H9 (cell line): ENCODE results near the gene C4orf36. TPM values are rescaled to one million over a fixed set of nuclear protein-coding genes. Genes with fewer than 3 reads are reported as not detected.

ENCODE experiments used
- DNase-seq: peaks from one replicate; pipeline ENCODE4 v3.0.0-alpha.2; 2017
- H2AFZ ChIP-seq: one replicate; pipeline ENCODE4 v1.6.1; 2013; ENCODE audit warnings: mild to moderate bottlenecking, low read length, control low read depth, moderate library complexity
- H2AK5ac ChIP-seq: 2 replicates; pipeline ENCODE4 v1.6.1; 2013; ENCODE audit warnings: low read length, control low read depth, mixed read lengths; ENCODE audit not compliant: insufficient read length
- H2BK120ac ChIP-seq: one replicate; pipeline ENCODE4 v1.6.1; 2013; ENCODE audit warnings: low read depth, mild to moderate bottlenecking, low read length, control low read depth, inconsistent platforms; ENCODE audit not compliant: poor library complexity, severe bottlenecking
- H2BK12ac ChIP-seq: 2 replicates; pipeline ENCODE4 v1.6.1; 2013; ENCODE audit warnings: low read length, control low read depth, mixed read lengths, low read depth; ENCODE audit not compliant: insufficient read length
- H2BK15ac ChIP-seq: 2 replicates; pipeline ENCODE4 v1.6.1; 2013; ENCODE audit warnings: low read depth, low read length, control low read depth
- H2BK20ac ChIP-seq: one replicate; pipeline ENCODE4 v1.6.1; 2013; ENCODE audit warnings: low read depth, mild to moderate bottlenecking, low read length, control low read depth, inconsistent platforms; ENCODE audit not compliant: poor library complexity, severe bottlenecking
- H2BK5ac ChIP-seq: 2 replicates; pipeline ENCODE4 v1.6.1; 2013; ENCODE audit warnings: low read length, control low read depth, mixed read lengths; ENCODE audit not compliant: insufficient read length
- H3K14ac ChIP-seq: 2 replicates; pipeline ENCODE4 v1.6.1; 2013; ENCODE audit warnings: low read length, control low read depth; ENCODE audit not compliant: insufficient read depth
- H3K18ac ChIP-seq: 2 replicates; pipeline ENCODE4 v1.6.1; 2013; ENCODE audit warnings: low read depth, mild to moderate bottlenecking, mixed read lengths, low read length, control low read depth; ENCODE audit not compliant: insufficient read length
- H3K23ac ChIP-seq: 2 replicates; pipeline ENCODE4 v1.6.1; 2013; ENCODE audit warnings: low read length, control low read depth, mixed read lengths, low read depth; ENCODE audit not compliant: insufficient read length
- H3K23me2 ChIP-seq: 2 replicates; pipeline ENCODE4 v1.6.1; 2013; ENCODE audit warnings: low read depth, mild to moderate bottlenecking, mixed read lengths, low read length, control low read depth; ENCODE audit not compliant: insufficient read length, poor library complexity, severe bottlenecking
- H3K27ac ChIP-seq: 2 replicates; pipeline ENCODE4 v1.5.1; 2013; ENCODE audit warnings: low read length, control low read depth, mixed read lengths, low read depth; ENCODE audit not compliant: insufficient read length
- H3K27me3 ChIP-seq: 2 replicates; pipeline ENCODE4 v1.6.1; 2013; ENCODE audit warnings: low read length, control low read depth, inconsistent platforms; ENCODE audit not compliant: insufficient read depth
- H3K4ac ChIP-seq: 2 replicates; pipeline ENCODE4 v1.6.1; 2013; ENCODE audit warnings: low read depth, mild to moderate bottlenecking, control low read depth, inconsistent platforms, low read length, moderate library complexity
- H3K4me1 ChIP-seq: 2 replicates; pipeline ENCODE4 v1.6.1; 2013; ENCODE audit warnings: low read length, control low read depth, inconsistent platforms; ENCODE audit not compliant: insufficient read depth
- H3K4me2 ChIP-seq: 2 replicates; pipeline ENCODE4 v1.6.1; 2013; ENCODE audit warnings: low read length, control low read depth, mixed read lengths; ENCODE audit not compliant: insufficient read length, insufficient read depth
- H3K56ac ChIP-seq: 2 replicates; pipeline ENCODE4 v1.6.1; 2013; ENCODE audit warnings: low read depth, mild to moderate bottlenecking, mixed read lengths, low read length, control low read depth; ENCODE audit not compliant: insufficient read length
- H3K79me1 ChIP-seq: 2 replicates; pipeline ENCODE4 v1.6.1; 2013; ENCODE audit warnings: low read depth, mild to moderate bottlenecking, moderate library complexity, low read length, control low read depth, inconsistent platforms; ENCODE audit not compliant: insufficient read depth, poor library complexity, severe bottlenecking
- H3K79me2 ChIP-seq: 2 replicates; pipeline ENCODE4 v1.6.1; 2013; ENCODE audit warnings: low read length, control low read depth, inconsistent platforms; ENCODE audit not compliant: insufficient read depth
- H3K9ac ChIP-seq: 2 replicates; pipeline ENCODE4 v1.6.1; 2013; ENCODE audit warnings: low read length, control low read depth, mixed read lengths; ENCODE audit not compliant: insufficient read length; ENCODE audit errors: extremely low read depth
- H3K9me3 ChIP-seq: one replicate; pipeline ENCODE4 v1.6.1; 2013; ENCODE audit warnings: low read depth, low read length, inconsistent platforms; ENCODE audit not compliant: control insufficient read depth
- H3T11ph ChIP-seq: one replicate; pipeline ENCODE4 v1.6.1; 2013; ENCODE audit warnings: mild to moderate bottlenecking, low read length, control low read depth, inconsistent platforms
- H4K20me1 ChIP-seq: one replicate; pipeline ENCODE4 v1.6.1; 2013; ENCODE audit not compliant: control insufficient read depth, insufficient read length, insufficient read depth
- H4K5ac ChIP-seq: 2 replicates; pipeline ENCODE4 v1.6.1; 2013; ENCODE audit warnings: low read depth, mild to moderate bottlenecking, mixed read lengths, low read length, control low read depth; ENCODE audit not compliant: insufficient read length
- H4K8ac ChIP-seq: replicated peaks from 2 replicates; pipeline ENCODE4 v1.6.1; 2013; ENCODE audit warnings: low read length, control low read depth, mixed read lengths, low read depth; ENCODE audit not compliant: insufficient read length
- H4K91ac ChIP-seq: 2 replicates; pipeline ENCODE4 v1.6.1; 2013; ENCODE audit warnings: low read depth, mild to moderate bottlenecking, moderate library complexity, mixed read lengths, low read length, control low read depth; ENCODE audit not compliant: insufficient read length
- H3K27ac Mint-ChIP-seq, 3 experiments: 2 replicates in 2 of 3; 3 replicates in 1 of 3; pipeline ENCODE4 v1.8.0; 2020 to 2021; ENCODE audit warnings: mixed read lengths in 3 of 3, mild to moderate bottlenecking in 1 of 3, moderate library complexity in 1 of 3
- H3K27me3 Mint-ChIP-seq: 2 replicates; pipeline ENCODE4 v1.8.0; 2021; ENCODE audit warnings: low read depth, mild to moderate bottlenecking, moderate library complexity, mixed read lengths
- H3K36me3 Mint-ChIP-seq, 3 experiments: 2 replicates in 2 of 3; 3 replicates in 1 of 3; pipeline ENCODE4 v1.8.0; 2020 to 2021; ENCODE audit warnings: low read depth in 3 of 3, mixed read lengths in 3 of 3; ENCODE audit not compliant: insufficient read depth in 1 of 3
- H3K4me1 Mint-ChIP-seq, 2 experiments: 2 replicates each; pipeline ENCODE4 v1.8.0; 2020; ENCODE audit warnings: mixed read lengths in 2 of 2
- H3K4me3 Mint-ChIP-seq, 2 experiments: 2 replicates in 1 of 2; 3 replicates in 1 of 2; pipeline ENCODE4 v1.8.0; 2020 to 2021; ENCODE audit warnings: mild to moderate bottlenecking in 2 of 2, mixed read lengths in 2 of 2, moderate library complexity in 1 of 2
- H3K9me3 Mint-ChIP-seq, 2 experiments: 2 replicates in 1 of 2; 3 replicates in 1 of 2; pipeline ENCODE4 v1.8.0; 2020; ENCODE audit warnings: mild to moderate bottlenecking in 2 of 2, mixed read lengths in 2 of 2, moderate library complexity in 1 of 2
- WGBS: extraction: QIAGEN DNeasy Blood & Tissue Kit; methylation state at CpG from one replicate; pipeline ENCODE4 v1.1.7; 2013; ENCODE audit warnings: missing lambda C conversion rate, low lambda C conversion rate, mixed read lengths; ENCODE audit not compliant: insufficient read length; ENCODE audit errors: extremely low coverage; 5-methylcytosine and 5-hydroxymethylcytosine counted together
- total RNA-seq: library from RNA; stranded (reverse); gene quantifications from 2 replicates; pipeline ENCODE4 v1.2.1, GENCODE V29; 2021
- TF ChIP-seq, protein P1 (sequence below): fragments of 200-600 bp; sonication (generic); conservative IDR thresholded peaks from 3 replicates; pipeline ENCODE4 v1.8.0; 2021; ENCODE audit warnings: antibody characterized with exemption, mild to moderate bottlenecking

The C4orf36 gene
- total RNA-seq, 1 experiment from 2014 or later, result 2.2 TPM

DNA sequence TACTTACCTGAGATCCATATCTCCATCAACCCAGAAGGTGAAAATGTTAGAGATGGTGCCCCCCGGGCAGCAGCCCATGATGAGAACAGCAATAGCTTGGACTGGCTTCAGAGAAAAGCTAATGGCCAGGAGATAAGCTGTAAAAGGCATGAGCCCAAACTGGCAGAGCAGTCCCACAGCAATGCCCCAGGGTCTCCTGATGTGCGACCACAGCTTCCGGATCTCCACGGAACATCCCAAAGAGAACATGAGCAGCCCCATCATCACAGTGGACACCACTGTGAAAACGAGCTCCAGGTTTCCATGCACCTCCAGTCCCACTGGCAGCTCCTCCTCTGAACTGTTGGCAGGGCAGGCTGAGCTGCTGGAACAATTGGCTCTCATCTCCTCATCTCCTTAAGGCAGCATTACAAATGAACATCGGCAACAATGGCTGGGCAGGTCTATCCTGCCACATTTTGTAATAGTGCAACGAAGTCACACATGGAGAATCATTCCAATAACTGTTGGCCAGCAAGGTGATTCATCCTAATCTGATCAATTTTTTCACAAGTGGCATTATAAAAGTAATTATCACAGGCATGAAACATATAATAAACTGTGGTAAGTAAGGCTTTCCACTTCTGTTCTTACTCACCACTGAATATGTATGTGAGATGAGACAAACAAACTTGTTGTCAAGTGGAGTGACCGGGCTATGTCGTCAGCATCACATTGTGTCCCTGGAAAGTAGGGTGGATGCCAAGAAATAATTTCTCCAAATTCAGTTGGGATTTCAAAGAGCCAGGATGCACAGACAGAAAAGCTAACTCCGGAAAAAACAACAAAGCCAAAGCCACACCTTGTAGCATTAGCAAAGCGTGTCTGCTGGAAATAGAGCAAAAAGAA is 43.2 kb downstream of the C4orf36 start, which contains the start of gene SLC10A6:
TSS of gene SLC10A6 (minus strand) at position 653 of the 888 bp plus-strand sequence. CDS start at position 384, 269 bp downstream.
- H3K36me3 Mint-ChIP-seq, result no peaks in the 10 kb centered on the region
- Histone ChIP-seq H2BK15ac (no peak within 1 kb of the TSS), H2AK5ac (no peak within 1 kb of the TSS), H4K91ac (no peak within 1 kb of the TSS), H3K9me3 (no peaks in the 10 kb centered on the region), H3T11ph (no peak within 1 kb of the TSS), H3K27ac (no peak within 1 kb of the TSS), H3K23me2 (no peaks in the 10 kb centered on the region), H3K79me2 (no peaks in the 10 kb centered on the region), H3K79me1 (no peaks in the 10 kb centered on the region), H3K27me3 (no peaks in the 10 kb centered on the region), H2BK120ac (no peak within 1 kb of the TSS), H4K8ac (no peak within 1 kb of the TSS), H2BK5ac (no peak within 1 kb of the TSS), H4K5ac (no peak within 1 kb of the TSS), H3K4me2 (no peak within 1 kb of the TSS), H3K56ac (no peak within 1 kb of the TSS), H3K14ac (no peak within 1 kb of the TSS; the same call in 1 of the 2 replicates), H3K18ac (no peak within 1 kb of the TSS), H2AFZ (no peak within 1 kb of the TSS), H3K9ac (no peak within 1 kb of the TSS), H2BK12ac (no peak within 1 kb of the TSS), H3K4me1 (no peaks in the 10 kb centered on the region; the same call in 1 of the 2 replicates), H2BK20ac (no peak within 1 kb of the TSS), H3K23ac (no peak within 1 kb of the TSS), H3K4ac (no peak within 1 kb of the TSS), H4K20me1 (no peaks in the 10 kb centered on the region)
- no CpG with 5 or more reads among the region's 11 CpGs for WGBS
- H3K4me3 Mint-ChIP-seq, result no peak within 1 kb of the TSS
- TF ChIP-seq, protein P1, sequence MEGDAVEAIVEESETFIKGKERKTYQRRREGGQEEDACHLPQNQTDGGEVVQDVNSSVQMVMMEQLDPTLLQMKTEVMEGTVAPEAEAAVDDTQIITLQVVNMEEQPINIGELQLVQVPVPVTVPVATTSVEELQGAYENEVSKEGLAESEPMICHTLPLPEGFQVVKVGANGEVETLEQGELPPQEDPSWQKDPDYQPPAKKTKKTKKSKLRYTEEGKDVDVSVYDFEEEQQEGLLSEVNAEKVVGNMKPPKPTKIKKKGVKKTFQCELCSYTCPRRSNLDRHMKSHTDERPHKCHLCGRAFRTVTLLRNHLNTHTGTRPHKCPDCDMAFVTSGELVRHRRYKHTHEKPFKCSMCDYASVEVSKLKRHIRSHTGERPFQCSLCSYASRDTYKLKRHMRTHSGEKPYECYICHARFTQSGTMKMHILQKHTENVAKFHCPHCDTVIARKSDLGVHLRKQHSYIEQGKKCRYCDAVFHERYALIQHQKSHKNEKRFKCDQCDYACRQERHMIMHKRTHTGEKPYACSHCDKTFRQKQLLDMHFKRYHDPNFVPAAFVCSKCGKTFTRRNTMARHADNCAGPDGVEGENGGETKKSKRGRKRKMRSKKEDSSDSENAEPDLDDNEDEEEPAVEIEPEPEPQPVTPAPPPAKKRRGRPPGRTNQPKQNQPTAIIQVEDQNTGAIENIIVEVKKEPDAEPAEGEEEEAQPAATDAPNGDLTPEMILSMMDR, result no peak
- no peaks in the 10 kb centered on the region for H3K9me3 Mint-ChIP-seq
- H3K4me1 Mint-ChIP-seq, result peaks cover 14% of the 10 kb centered on the region in 2 experiments
- peaks cover 14% of the 10 kb centered on the region for H3K27me3 Mint-ChIP-seq
- H3K27ac Mint-ChIP-seq, result no peak within 1 kb of the TSS
- no peak for DNase-seq
